Activated CD4-positive, alpha-beta T cell treated with anti-CD3 and anti-CD28 coated beads for 36 hours (primary cell): ENCODE measurements around the gene SIM2. TPM values are rescaled to one million over a fixed set of nuclear protein-coding genes. Genes with fewer than 3 reads are reported as not detected.

Experiments used
- ATAC-seq: fragments of 200-7000 bp; cut with Tn5 transposase; one replicate; pipeline ENCODE4 v1.10.0; 2021; ENCODE audit warnings: mild to moderate bottlenecking, moderate library complexity
- CTCF ChIA-PET: fragments of 350-600 bp; sonication (Branson Sonifier 250); formaldehyde crosslinking; loops from one replicate; lab custom pipeline; 2021; ENCODE audit warnings: antibody characterized with exemption; lab: Charles Lee
- POLR2A ChIA-PET: fragments of 350-600 bp; sonication (Branson Sonifier 250); formaldehyde crosslinking; loops from one replicate; lab custom pipeline; 2021; ENCODE audit warnings: antibody characterized with exemption, inconsistent platforms; lab: Charles Lee
- DNase-seq: peaks from one replicate; pipeline ENCODE4 v3.0.0-alpha.2; 2020
- H3K27ac Mint-ChIP-seq: one replicate; pipeline ENCODE4 v1.8.0; 2021; ENCODE audit warnings: mixed read lengths
- H3K27me3 Mint-ChIP-seq: one replicate; pipeline ENCODE4 v1.8.0; 2021; ENCODE audit warnings: mixed read lengths
- H3K36me3 Mint-ChIP-seq: one replicate; pipeline ENCODE4 v1.8.0; 2021; ENCODE audit warnings: low read depth, mixed read lengths
- H3K4me1 Mint-ChIP-seq: one replicate; pipeline ENCODE4 v1.8.0; 2021; ENCODE audit warnings: mixed read lengths
- H3K4me3 Mint-ChIP-seq: one replicate; pipeline ENCODE4 v1.8.0; 2021; ENCODE audit warnings: mild to moderate bottlenecking, moderate library complexity, mixed read lengths
- H3K9me3 Mint-ChIP-seq: one replicate; pipeline ENCODE4 v1.8.0; 2021; ENCODE audit warnings: low read depth, mixed read lengths
- intact Hi-C, 2 experiments: fragments of 100-400 bp; cut with DNase I in 1 of 2; cut with micrococcal nuclease in 1 of 2; formaldehyde crosslinking; loops; one replicate each; pipeline versions ENCODE4 v1.14.2 to v1.15.1; 2022 to 2024; cut with DNase I, micrococcal nuclease
- total RNA-seq, 2 experiments: library from RNA; stranded (reverse); gene quantifications; one replicate each; pipeline ENCODE4 v1.2.3, GENCODE V29; 2021

The SIM2 gene
- total RNA-seq, 2 experiments from 2014 or later: 2.0 to 2.4 TPM

DNA sequence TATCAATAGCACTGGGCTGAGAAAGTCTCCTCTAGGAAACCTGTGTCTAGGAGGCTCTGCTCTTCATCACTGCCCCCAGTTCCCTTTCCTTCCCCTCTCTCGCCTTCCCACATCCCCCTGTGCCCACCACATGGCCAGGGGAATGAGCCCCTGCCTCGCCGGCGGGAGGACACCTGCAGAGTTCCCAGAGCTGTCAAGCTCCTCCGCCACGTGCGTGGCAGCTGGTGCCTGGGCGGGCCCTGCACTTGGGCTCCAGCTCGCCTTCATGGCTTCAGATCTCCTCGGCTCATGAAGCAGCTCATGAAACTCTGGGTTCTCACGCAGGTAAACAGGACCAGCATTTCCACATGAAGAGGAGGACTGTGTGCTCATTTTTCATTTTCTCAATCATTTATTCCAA is 62.8 kb downstream of the SIM2 start:
- Mint-ChIP-seq H3K27me3 (no peaks in the 10 kb centered on the region), H3K9me3 (no peaks in the 10 kb centered on the region), H3K4me1 (peaks cover 3% of the 10 kb centered on the region), H3K27ac (no peak overlapping the region), H3K4me3 (no peak overlapping the region), H3K36me3 (peaks cover 3% of the 10 kb centered on the region)
- ATAC-seq (no peak), DNase-seq (no peak)
- POLR2A ChIA-PET: interaction anchor here (0.8 kb wide), 1 partner anchor 10 kb away, joined by 9 read pairs; no protein-coding TSS in a partner anchor
- intact Hi-C loops: no loop called here
- CTCF ChIA-PET: no interaction called here

DNA sequence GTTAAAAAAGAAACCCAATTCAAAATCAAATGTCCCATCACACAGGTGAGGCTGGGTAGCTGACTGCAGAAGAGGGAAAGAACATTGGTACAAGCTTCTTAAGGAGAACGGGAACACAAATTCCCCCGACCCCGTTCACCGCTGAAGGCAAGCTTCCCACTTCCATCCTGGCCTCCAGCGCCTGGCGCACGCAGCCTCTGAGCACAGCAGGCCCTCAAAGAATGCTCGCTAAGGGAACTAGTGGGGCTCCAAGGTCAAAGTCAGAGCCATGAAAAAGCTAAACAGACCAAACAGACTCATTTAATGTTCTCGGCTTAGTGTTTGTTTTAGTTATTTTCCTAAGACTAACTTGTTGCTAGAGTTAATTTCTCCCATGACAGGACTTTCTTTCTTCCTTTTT is 63.7 kb downstream of the SIM2 start:
- Mint-ChIP-seq H3K27ac (no peak overlapping the region), H3K4me3 (no peak overlapping the region), H3K36me3 (peaks cover 2% of the 10 kb centered on the region), H3K27me3 (no peaks in the 10 kb centered on the region), H3K4me1 (peaks cover 3% of the 10 kb centered on the region), H3K9me3 (no peaks in the 10 kb centered on the region)
- intact Hi-C loops: no loop called here
- ChIA-PET CTCF (interaction anchor here (0.6 kb wide), 1 partner anchor 145 kb away, joined by 3 read pairs; no protein-coding TSS in a partner anchor), POLR2A (no interaction called here)
- ATAC-seq (no peak), DNase-seq (no peak)

- intact Hi-C loops: no loop called here
- no peaks in the 10 kb centered on the region for H3K27me3 Mint-ChIP-seq
- CTCF ChIA-PET: interaction anchor here (0.7 kb wide), 1 partner anchor 15 kb away, joined by 4 read pairs; no protein-coding TSS in a partner anchor
- H3K27ac Mint-ChIP-seq: no peak overlapping the region
- no peak for DNase-seq
- peaks cover 2% of the 10 kb centered on the region for H3K36me3 Mint-ChIP-seq
- no peak overlapping the region for H3K4me3 Mint-ChIP-seq
- POLR2A ChIA-PET: no interaction called here
- ATAC-seq: no peak
- H3K4me1 Mint-ChIP-seq: peaks cover 3% of the 10 kb centered on the region
- no peaks in the 10 kb centered on the region for H3K9me3 Mint-ChIP-seq
Observed at GRCh38 chr21:36763305-36763704, 64.4 kb downstream of the SIM2 start.

DNA sequence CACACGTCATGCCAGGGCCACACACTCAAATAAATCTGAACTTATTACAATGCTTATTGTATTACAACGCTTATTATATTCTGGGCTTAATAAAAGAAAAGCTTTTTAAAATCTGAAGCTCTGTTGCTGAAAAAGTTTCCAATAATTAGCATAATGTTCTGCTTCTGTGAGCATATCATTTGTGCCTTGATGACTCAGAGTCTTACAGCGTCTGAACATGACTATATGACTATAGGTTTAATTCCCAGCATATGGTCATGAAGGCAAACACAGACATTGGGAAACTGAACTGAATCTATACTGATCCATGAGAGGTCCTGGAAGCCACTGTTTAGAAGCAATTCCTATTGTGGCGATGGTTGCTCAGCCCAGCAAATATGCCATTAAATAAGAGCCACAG is 66.3 kb downstream of the SIM2 start:
- ChIA-PET POLR2A (no interaction called here), CTCF (interaction anchor here (0.7 kb wide), 1 partner anchor 9 kb away, joined by 3 read pairs; no protein-coding TSS in a partner anchor)
- Mint-ChIP-seq H3K9me3 (no peaks in the 10 kb centered on the region), H3K36me3 (no peaks in the 10 kb centered on the region), H3K27me3 (no peaks in the 10 kb centered on the region), H3K4me1 (peaks cover 3% of the 10 kb centered on the region), H3K4me3 (no peak overlapping the region), H3K27ac (no peak overlapping the region)
- intact Hi-C loops: no loop called here
- DNase-seq (no peak), ATAC-seq (peak; percentile 42)

GRCh38 chr21:36766511-36766910 is 67.6 kb downstream of the SIM2 start:
- DNase-seq: no peak
- no peak for ATAC-seq
- ChIA-PET POLR2A (no interaction called here), CTCF (no interaction called here)
- no peaks in the 10 kb centered on the region for H3K27me3 Mint-ChIP-seq
- H3K4me1 Mint-ChIP-seq: peaks cover 3% of the 10 kb centered on the region
- H3K36me3 Mint-ChIP-seq: no peaks in the 10 kb centered on the region
- H3K9me3 Mint-ChIP-seq: no peaks in the 10 kb centered on the region
- H3K4me3 Mint-ChIP-seq: no peak overlapping the region
- intact Hi-C loops: no loop called here
- H3K27ac Mint-ChIP-seq: no peak overlapping the region

- H3K4me3 Mint-ChIP-seq: no peak overlapping the region
- H3K4me1 Mint-ChIP-seq: no peaks in the 10 kb centered on the region
- H3K36me3 Mint-ChIP-seq: no peaks in the 10 kb centered on the region
- CTCF ChIA-PET: no interaction called here
- no peak overlapping the region for H3K27ac Mint-ChIP-seq
- DNase-seq (no peak), ATAC-seq (no peak)
- intact Hi-C loops: no loop called here
- no peaks in the 10 kb centered on the region for H3K9me3 Mint-ChIP-seq
- H3K27me3 Mint-ChIP-seq: no peaks in the 10 kb centered on the region
- POLR2A ChIA-PET: no interaction called here
Observed at GRCh38 chr21:36767096-36767495, 68.2 kb downstream of the SIM2 start.

GRCh38 chr21:36768496-36768895 is 69.6 kb downstream of the SIM2 start:
- H3K4me1 Mint-ChIP-seq: no peaks in the 10 kb centered on the region
- ChIA-PET CTCF (no interaction called here), POLR2A (no interaction called here)
- no peaks in the 10 kb centered on the region for H3K36me3 Mint-ChIP-seq
- H3K27ac Mint-ChIP-seq: no peak overlapping the region
- H3K9me3 Mint-ChIP-seq: no peaks in the 10 kb centered on the region
- ATAC-seq (no peak), DNase-seq (no peak)
- intact Hi-C loops: no loop called here
- H3K27me3 Mint-ChIP-seq: no peaks in the 10 kb centered on the region
- H3K4me3 Mint-ChIP-seq: no peak overlapping the region

- H3K4me1 Mint-ChIP-seq: no peaks in the 10 kb centered on the region
- ATAC-seq (no peak), DNase-seq (no peak)
- intact Hi-C loops: no loop called here
- no peaks in the 10 kb centered on the region for H3K9me3 Mint-ChIP-seq
- H3K27me3 Mint-ChIP-seq: no peaks in the 10 kb centered on the region
- CTCF ChIA-PET: no interaction called here
- H3K4me3 Mint-ChIP-seq: no peak overlapping the region
- no peak overlapping the region for H3K27ac Mint-ChIP-seq
- POLR2A ChIA-PET: no interaction called here
- H3K36me3 Mint-ChIP-seq: no peaks in the 10 kb centered on the region
Observed at GRCh38 chr21:36769051-36769839, 70.3 kb downstream of the SIM2 start.

- H3K9me3 Mint-ChIP-seq: no peaks in the 10 kb centered on the region
- H3K36me3 Mint-ChIP-seq: no peaks in the 10 kb centered on the region
- ATAC-seq (no peak), DNase-seq (no peak)
- POLR2A ChIA-PET: no interaction called here
- no peaks in the 10 kb centered on the region for H3K27me3 Mint-ChIP-seq
- H3K4me3 Mint-ChIP-seq: no peak overlapping the region
- CTCF ChIA-PET: no interaction called here
- intact Hi-C loops: no loop called here
- no peaks in the 10 kb centered on the region for H3K4me1 Mint-ChIP-seq
- no peak overlapping the region for H3K27ac Mint-ChIP-seq
Observed at GRCh38 chr21:36773117-36773516, 74.2 kb downstream of the SIM2 start.

- no peaks in the 10 kb centered on the region for H3K4me1 Mint-ChIP-seq
- no peaks in the 10 kb centered on the region for H3K27me3 Mint-ChIP-seq
- ChIA-PET POLR2A (no interaction called here), CTCF (interaction anchor here (0.6 kb wide), 1 partner anchor 9 kb away, joined by 3 read pairs; no protein-coding TSS in a partner anchor)
- ATAC-seq (no peak), DNase-seq (no peak)
- no peaks in the 10 kb centered on the region for H3K9me3 Mint-ChIP-seq
- no peak overlapping the region for H3K4me3 Mint-ChIP-seq
- H3K36me3 Mint-ChIP-seq: no peaks in the 10 kb centered on the region
- H3K27ac Mint-ChIP-seq: no peak overlapping the region
- intact Hi-C loops: no loop called here
Observed at GRCh38 chr21:36773995-36774394, 75.1 kb downstream of the SIM2 start.

- Mint-ChIP-seq H3K27ac (no peak overlapping the region), H3K4me1 (no peaks in the 10 kb centered on the region), H3K4me3 (no peak overlapping the region), H3K36me3 (no peaks in the 10 kb centered on the region), H3K27me3 (no peaks in the 10 kb centered on the region), H3K9me3 (no peaks in the 10 kb centered on the region)
- ChIA-PET CTCF (no interaction called here), POLR2A (no interaction called here)
- intact Hi-C loops: no loop called here
- ATAC-seq (no peak), DNase-seq (no peak)
Observed at GRCh38 chr21:36776981-36777617, 78.2 kb downstream of the SIM2 start.

DNA sequence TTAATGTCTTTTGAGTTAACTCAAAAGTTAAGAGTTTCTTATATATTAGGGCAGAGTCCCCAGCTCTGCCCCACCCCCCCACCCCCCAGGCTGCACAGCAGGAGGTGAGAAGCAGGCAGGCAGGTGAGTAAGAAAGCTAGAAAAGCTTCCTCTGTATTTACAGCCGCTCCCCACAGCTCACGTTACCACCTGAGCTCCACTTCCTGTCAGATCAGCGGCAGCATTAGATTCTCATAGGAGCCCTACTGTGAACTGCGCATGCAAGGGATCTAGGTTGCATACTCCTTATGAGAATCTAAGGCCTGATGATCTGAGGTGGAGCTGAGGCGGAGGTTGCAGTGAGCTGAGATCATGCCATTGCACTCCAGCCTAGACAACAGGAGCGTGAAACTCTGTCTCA is 81.9 kb downstream of the SIM2 start:
- intact Hi-C loops: no loop called here
- no peaks in the 10 kb centered on the region for H3K36me3 Mint-ChIP-seq
- H3K27ac Mint-ChIP-seq: no peak overlapping the region
- no peaks in the 10 kb centered on the region for H3K4me1 Mint-ChIP-seq
- DNase-seq (no peak), ATAC-seq (no peak)
- no peaks in the 10 kb centered on the region for H3K27me3 Mint-ChIP-seq
- H3K9me3 Mint-ChIP-seq: no peaks in the 10 kb centered on the region
- H3K4me3 Mint-ChIP-seq: no peak overlapping the region
- ChIA-PET CTCF (interaction anchor here (0.6 kb wide), 1 partner anchor 26 kb away, joined by 3 read pairs; no protein-coding TSS in a partner anchor), POLR2A (no interaction called here)
